HepG2 (cell line): ENCODE data around the gene PNLDC1. TPM values are rescaled to one million over a fixed set of nuclear protein-coding genes. Genes with fewer than 3 reads are reported as not detected.

Source experiments
- CHD2 ChIP-seq: IDR thresholded peaks from 2 replicates; pipeline ENCODE4 v1.6.1; 2011; ENCODE audit warnings: low read depth, low read length, improper control_type of control experiment
- CTCF ChIP-seq: sonication (generic); formaldehyde crosslinking; IDR thresholded peaks from 2 replicates; pipeline ENCODE4 v1.5.0; 2020; ENCODE audit warnings: mild to moderate bottlenecking, missing genetic modification reagents, moderate library complexity
- EED ChIP-seq: sonication (generic); formaldehyde crosslinking; IDR thresholded peaks from 2 replicates; pipeline ENCODE4 v1.5.0; 2020; ENCODE audit warnings: mild to moderate bottlenecking, missing genetic modification reagents
- FOXO4 ChIP-seq: sonication (generic); formaldehyde crosslinking; conservative IDR thresholded peaks from 2 replicates; pipeline ENCODE4 v1.8.1; 2023; ENCODE audit warnings: missing genetic modification reagents
- HNRNPL ChIP-seq: fragments of 200-400 bp; formaldehyde crosslinking; IDR thresholded peaks from 2 replicates; pipeline ENCODE4 v1.6.1; 2017; ENCODE audit warnings: mild to moderate bottlenecking, low read depth, low read length
- MBNL3 ChIP-seq: fragments of 250-450 bp; sonication (Bioruptor Pico); conservative IDR thresholded peaks from 2 replicates; pipeline ENCODE4 v1.8.0; 2022; ENCODE audit warnings: mild to moderate bottlenecking, inconsistent platforms
- MYC ChIP-seq: sonication (generic); formaldehyde crosslinking; IDR thresholded peaks from 2 replicates; pipeline ENCODE4 v1.9.0; 2021; ENCODE audit warnings: missing genetic modification reagents, borderline replicate concordance
- PHF5A ChIP-seq: IDR thresholded peaks from one replicate; pipeline ENCODE4 v1.6.1; 2018; ENCODE audit warnings: low read depth, missing genetic modification reagents; ENCODE audit not compliant: unreplicated experiment
- PRMT3 ChIP-seq: sonication (generic); formaldehyde crosslinking; IDR thresholded peaks from 2 replicates; pipeline ENCODE4 v1.8.1; 2022; ENCODE audit warnings: low read depth, mild to moderate bottlenecking, moderate library complexity, missing genetic modification reagents, borderline replicate concordance
- RARG ChIP-seq: sonication (generic); formaldehyde crosslinking; IDR thresholded peaks from 2 replicates; pipeline ENCODE4 v1.4.0; 2020; ENCODE audit warnings: low read depth, mild to moderate bottlenecking, missing genetic modification reagents
- SMARCC2 ChIP-seq: fragments of 450-650 bp; IDR thresholded peaks from 2 replicates; pipeline ENCODE4 v1.6.1; 2017; ENCODE audit warnings: antibody characterized with exemption, mild to moderate bottlenecking
- SMC3 ChIP-seq: IDR thresholded peaks from 2 replicates; pipeline ENCODE4 v1.6.1; 2011; ENCODE audit warnings: low read length, improper control_type of control experiment
- ZBTB21 ChIP-seq: sonication (generic); formaldehyde crosslinking; IDR thresholded peaks from 2 replicates; pipeline ENCODE4 v1.4.0; 2020; ENCODE audit warnings: missing genetic modification reagents
- ZBTB38 ChIP-seq: sonication (generic); formaldehyde crosslinking; IDR thresholded peaks from 2 replicates; pipeline ENCODE4 v1.5.1; 2020; ENCODE audit warnings: mild to moderate bottlenecking, missing genetic modification reagents
- ZBTB8A ChIP-seq: sonication (generic); formaldehyde crosslinking; IDR thresholded peaks from 2 replicates; pipeline ENCODE4 v1.4.0; 2020; ENCODE audit warnings: mild to moderate bottlenecking, low read depth, missing genetic modification reagents, borderline replicate concordance
- ZNF225 ChIP-seq: sonication (generic); formaldehyde crosslinking; IDR thresholded peaks from 2 replicates; pipeline ENCODE4 v1.4.0; 2020; ENCODE audit warnings: mild to moderate bottlenecking, missing genetic modification reagents
- ZNF598 ChIP-seq: sonication (generic); formaldehyde crosslinking; IDR thresholded peaks from 2 replicates; pipeline ENCODE4 v1.5.1; 2020; ENCODE audit warnings: mild to moderate bottlenecking, missing genetic modification reagents, borderline replicate concordance
- ZNF644 ChIP-seq: IDR thresholded peaks from 2 replicates; pipeline ENCODE4 v1.6.1; 2016; ENCODE audit warnings: low read depth
- polyA plus RNA-seq, 8 experiments: library from polyadenylated mRNA; depleted of rRNA in 3 of 8; stranded (reverse) in 7 of 8; unstranded in 1 of 8; fragments of >200 nt; fragmentation: Illumina TruSeq in 4 of 8; extraction: Trizol in 4 of 8; gene quantifications; 2 replicates each; pipeline versions ENCODE4 v1.2.1 to v1.2.3, GENCODE V29; 2011 to 2016; ENCODE audit warnings: low read depth in 4 of 8, missing spikeins in 1 of 8, mixed read lengths in 1 of 8; ENCODE audit not compliant: insufficient read depth in 1 of 8
- total RNA-seq, 5 experiments: library from RNA; depleted of rRNA; stranded (reverse); fragments of >200 nt; fragmentation: Illumina TruSeq; extraction: Trizol; gene quantifications; 2 replicates each; pipeline ENCODE4 v1.2.3, GENCODE V29; 2016; ENCODE audit warnings: low read depth in 1 of 5
- TF ChIP-seq, protein P1 (sequence below): sonication (generic); formaldehyde crosslinking; IDR thresholded peaks from 2 replicates; pipeline ENCODE4 v1.5.0; 2020; ENCODE audit warnings: missing genetic modification reagents, mild to moderate bottlenecking, borderline replicate concordance
- TF ChIP-seq, protein P2 (sequence below): IDR thresholded peaks from 2 replicates; pipeline ENCODE4 v1.6.1; 2012; ENCODE audit warnings: low read length, improper control_type of control experiment
- TF ChIP-seq, protein P3 (sequence below): sonication (generic); formaldehyde crosslinking; IDR thresholded peaks from 2 replicates; pipeline ENCODE4 v1.4.0; 2020; ENCODE audit warnings: mild to moderate bottlenecking, missing genetic modification reagents

The PNLDC1 gene
- total and polyA plus RNA-seq, 2 of the 13 experiments (the other 11 are each of a cell fraction or from before 2014, with no cell fraction given) = not detected

- no peak for TF ChIP-seq CHD2
- no peak; the same call in 1 of the 2 replicates for TF ChIP-seq ZBTB8A (CRISPR knock-in tag)
- peak; percentile 90 for TF ChIP-seq MYC (CRISPR knock-in tag)
- peak; percentile 76; the same call in 1 of the 2 replicates for TF ChIP-seq HNRNPL
- TF ChIP-seq, protein P1, sequence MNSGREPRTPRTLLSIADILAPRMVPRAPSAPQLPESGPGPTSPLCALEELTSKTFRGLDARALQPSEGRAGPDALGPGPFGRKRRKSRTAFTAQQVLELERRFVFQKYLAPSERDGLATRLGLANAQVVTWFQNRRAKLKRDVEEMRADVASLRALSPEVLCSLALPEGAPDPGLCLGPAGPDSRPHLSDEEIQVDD = peak; percentile 94; the same call in 1 of the 2 replicates
- TF ChIP-seq MBNL3 = no peak
- no peak for TF ChIP-seq PHF5A (CRISPR knock-in tag)
- TF ChIP-seq ZNF598 = peak; percentile 98
- no peak for TF ChIP-seq SMARCC2
- no peak for TF ChIP-seq ZBTB21
- TF ChIP-seq SMC3 = no peak
- TF ChIP-seq RARG = no peak
- peak; percentile 62 for TF ChIP-seq ZBTB38 (CRISPR knock-in tag)
- TF ChIP-seq, protein P2, sequence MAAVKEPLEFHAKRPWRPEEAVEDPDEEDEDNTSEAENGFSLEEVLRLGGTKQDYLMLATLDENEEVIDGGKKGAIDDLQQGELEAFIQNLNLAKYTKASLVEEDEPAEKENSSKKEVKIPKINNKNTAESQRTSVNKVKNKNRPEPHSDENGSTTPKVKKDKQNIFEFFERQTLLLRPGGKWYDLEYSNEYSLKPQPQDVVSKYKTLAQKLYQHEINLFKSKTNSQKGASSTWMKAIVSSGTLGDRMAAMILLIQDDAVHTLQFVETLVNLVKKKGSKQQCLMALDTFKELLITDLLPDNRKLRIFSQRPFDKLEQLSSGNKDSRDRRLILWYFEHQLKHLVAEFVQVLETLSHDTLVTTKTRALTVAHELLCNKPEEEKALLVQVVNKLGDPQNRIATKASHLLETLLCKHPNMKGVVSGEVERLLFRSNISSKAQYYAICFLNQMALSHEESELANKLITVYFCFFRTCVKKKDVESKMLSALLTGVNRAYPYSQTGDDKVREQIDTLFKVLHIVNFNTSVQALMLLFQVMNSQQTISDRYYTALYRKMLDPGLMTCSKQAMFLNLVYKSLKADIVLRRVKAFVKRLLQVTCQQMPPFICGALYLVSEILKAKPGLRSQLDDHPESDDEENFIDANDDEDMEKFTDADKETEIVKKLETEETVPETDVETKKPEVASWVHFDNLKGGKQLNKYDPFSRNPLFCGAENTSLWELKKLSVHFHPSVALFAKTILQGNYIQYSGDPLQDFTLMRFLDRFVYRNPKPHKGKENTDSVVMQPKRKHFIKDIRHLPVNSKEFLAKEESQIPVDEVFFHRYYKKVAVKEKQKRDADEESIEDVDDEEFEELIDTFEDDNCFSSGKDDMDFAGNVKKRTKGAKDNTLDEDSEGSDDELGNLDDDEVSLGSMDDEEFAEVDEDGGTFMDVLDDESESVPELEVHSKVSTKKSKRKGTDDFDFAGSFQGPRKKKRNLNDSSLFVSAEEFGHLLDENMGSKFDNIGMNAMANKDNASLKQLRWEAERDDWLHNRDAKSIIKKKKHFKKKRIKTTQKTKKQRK = no peak
- no peak for TF ChIP-seq EED (CRISPR knock-in tag)
- TF ChIP-seq CTCF (CRISPR knock-in tag) = peak; percentile 8
- no peak; the same call in 1 of the 2 replicates for TF ChIP-seq ZNF225 (CRISPR knock-in tag)
- TF ChIP-seq ZNF644 (CRISPR knock-in tag) = 0 out of 2 replicates have a peak, but pooled peaks have one; percentile 12
- TF ChIP-seq, protein P3, sequence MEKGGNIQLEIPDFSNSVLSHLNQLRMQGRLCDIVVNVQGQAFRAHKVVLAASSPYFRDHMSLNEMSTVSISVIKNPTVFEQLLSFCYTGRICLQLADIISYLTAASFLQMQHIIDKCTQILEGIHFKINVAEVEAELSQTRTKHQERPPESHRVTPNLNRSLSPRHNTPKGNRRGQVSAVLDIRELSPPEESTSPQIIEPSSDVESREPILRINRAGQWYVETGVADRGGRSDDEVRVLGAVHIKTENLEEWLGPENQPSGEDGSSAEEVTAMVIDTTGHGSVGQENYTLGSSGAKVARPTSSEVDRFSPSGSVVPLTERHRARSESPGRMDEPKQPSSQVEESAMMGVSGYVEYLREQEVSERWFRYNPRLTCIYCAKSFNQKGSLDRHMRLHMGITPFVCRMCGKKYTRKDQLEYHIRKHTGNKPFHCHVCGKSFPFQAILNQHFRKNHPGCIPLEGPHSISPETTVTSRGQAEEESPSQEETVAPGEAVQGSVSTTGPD (CRISPR knock-in tag) = peak; percentile 36; the same call in 1 of the 2 replicates
- TF ChIP-seq PRMT3 (CRISPR knock-in tag) = no peak
- 0 out of 2 replicates have a peak, but pooled peaks have one; percentile 85 for TF ChIP-seq FOXO4 (CRISPR knock-in tag)
Measured at GRCh38 chr6:159762681-159763293, 37.3 kb upstream of the PNLDC1 start (continued).
